Hepatocyte (in vitro differentiated cells): ENCODE data around the gene TMPRSS12. TPM values are rescaled to one million over a fixed set of nuclear protein-coding genes. Genes with fewer than 3 reads are reported as not detected.
"Not testable (repeated sequence)": the region's sequence is repeated elsewhere in the genome, so short reads cannot be mapped to it uniquely, and the experiment has no call there.

ENCODE experiments used
- DNase-seq: peaks from one replicate; pipeline ENCODE4 v3.0.0-alpha.2; 2016; ENCODE audit warnings: low spot score
- H2AFZ ChIP-seq: fragments of 200-600 bp; sonication (generic); 2 replicates; pipeline ENCODE4 v1.6.0; 2016; ENCODE audit warnings: antibody characterized with exemption, mild to moderate bottlenecking
- H3K27ac ChIP-seq: fragments of 200-600 bp; sonication (generic); 2 replicates; pipeline ENCODE4 v1.5.1; 2016; ENCODE audit warnings: mild to moderate bottlenecking
- H3K27me3 ChIP-seq: fragments of 200-600 bp; sonication (generic); 2 replicates; pipeline ENCODE4 v1.6.1; 2016
- H3K36me3 ChIP-seq: fragments of 200-600 bp; sonication (generic); replicated peaks from 2 replicates; pipeline ENCODE4 v1.5.1; 2016; ENCODE audit warnings: low read depth; ENCODE audit not compliant: insufficient read depth
- H3K4me1 ChIP-seq: fragments of 200-600 bp; sonication (generic); 2 replicates; pipeline ENCODE4 v1.5.1; 2016; ENCODE audit warnings: mild to moderate bottlenecking, moderate library complexity; ENCODE audit not compliant: insufficient read depth
- H3K4me2 ChIP-seq: fragments of 200-600 bp; sonication (generic); 2 replicates; pipeline ENCODE4 v1.6.0; 2016
- H3K4me3 ChIP-seq: fragments of 200-600 bp; sonication (generic); 2 replicates; pipeline ENCODE4 v1.5.1; 2016; ENCODE audit warnings: mild to moderate bottlenecking
- H3K79me2 ChIP-seq: fragments of 200-600 bp; sonication (generic); 2 replicates; pipeline ENCODE4 v1.6.0; 2017; ENCODE audit warnings: mild to moderate bottlenecking
- H3K9me2 ChIP-seq: fragments of 200-600 bp; sonication (generic); replicated peaks from 2 replicates; pipeline ENCODE4 v1.6.0; 2017; ENCODE audit warnings: mild to moderate bottlenecking; ENCODE audit not compliant: insufficient read depth
- H3K9me3 ChIP-seq: fragments of 200-600 bp; sonication (generic); 2 replicates; pipeline ENCODE4 v1.5.1; 2016; ENCODE audit warnings: low read depth, mild to moderate bottlenecking
- H4K20me1 ChIP-seq: fragments of 200-600 bp; sonication (generic); 2 replicates; pipeline ENCODE4 v1.6.0; 2016; ENCODE audit warnings: mild to moderate bottlenecking; ENCODE audit not compliant: insufficient read depth, poor library complexity, severe bottlenecking
- EZH2 ChIP-seq: fragments of 200-600 bp; sonication (generic); IDR thresholded peaks from 2 replicates; pipeline ENCODE4 v1.6.1; 2016; ENCODE audit warnings: antibody characterized with exemption, mild to moderate bottlenecking, borderline replicate concordance
- EZH2phosphoT487 ChIP-seq: fragments of 200-600 bp; sonication (generic); IDR thresholded peaks from one replicate; pipeline ENCODE4 v1.6.1; 2018; ENCODE audit warnings: antibody characterized with exemption, mild to moderate bottlenecking, low read depth, moderate library complexity; ENCODE audit not compliant: unreplicated experiment, severe bottlenecking
- WGBS: methylation state at CpG from one replicate; pipeline ENCODE4 v1.1.6; 2016; ENCODE audit warnings: low lambda C conversion rate; ENCODE audit errors: missing lambda C conversion rate; 5-methylcytosine and 5-hydroxymethylcytosine counted together
- polyA plus RNA-seq: library from polyadenylated mRNA; unstranded; fragments of >200 nt; fragmentation: Nextera tagmentation; extraction: Ambion mirVana; gene quantifications from 2 replicates; pipeline ENCODE4 v1.2.1, GENCODE V29; 2016
- total RNA-seq: library from RNA; depleted of rRNA; stranded (reverse); fragments of >200 nt; gene quantifications from 2 replicates; pipeline ENCODE4 v1.2.3, GENCODE V29; 2014
- TF ChIP-seq, protein P1 (sequence below): fragments of 200-600 bp; sonication (generic); IDR thresholded peaks from 2 replicates; pipeline ENCODE4 v1.5.1; 2016; ENCODE audit warnings: antibody characterized with exemption, mild to moderate bottlenecking; ENCODE audit not compliant: poor library complexity

Gene TMPRSS12
- total and polyA plus RNA-seq, 2 experiments from 2014 or later, result not detected

DNA sequence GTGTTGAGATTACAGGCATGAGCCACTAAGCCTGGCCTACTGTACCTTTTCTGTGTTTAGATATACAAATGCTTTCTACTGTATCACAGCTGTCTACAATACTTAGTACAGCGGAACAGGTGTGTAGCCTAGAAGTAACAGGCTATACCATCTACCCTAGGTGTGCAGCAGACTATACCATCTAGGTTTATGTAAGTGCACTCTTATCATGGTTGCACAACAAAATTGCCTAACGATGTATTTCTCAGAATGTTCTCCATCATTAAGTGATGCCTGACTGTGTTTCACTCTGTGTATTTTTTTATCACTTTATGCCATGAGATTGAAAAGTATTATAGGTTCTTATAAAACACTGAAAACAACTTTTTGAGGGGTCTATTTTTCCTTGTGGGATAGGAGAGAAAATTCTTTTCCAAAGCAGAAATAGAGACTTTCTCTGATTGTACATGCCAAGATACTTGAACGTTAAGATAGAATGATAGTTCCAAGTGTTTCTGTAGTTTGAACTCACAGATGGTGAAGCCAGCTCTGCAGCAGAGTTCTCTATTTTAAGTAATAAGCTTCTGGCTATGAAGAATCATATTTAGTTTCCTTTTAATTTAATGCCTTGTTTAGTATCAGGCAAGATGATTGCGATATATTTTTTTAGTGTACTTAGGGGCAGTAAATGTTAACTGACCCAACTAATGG, 17.0 kb downstream of the TMPRSS12 start:
- H4K20me1 ChIP-seq, result no peaks in the 10 kb centered on the region
- no peak overlapping the region for H3K4me2 ChIP-seq
- TF ChIP-seq, protein P1, sequence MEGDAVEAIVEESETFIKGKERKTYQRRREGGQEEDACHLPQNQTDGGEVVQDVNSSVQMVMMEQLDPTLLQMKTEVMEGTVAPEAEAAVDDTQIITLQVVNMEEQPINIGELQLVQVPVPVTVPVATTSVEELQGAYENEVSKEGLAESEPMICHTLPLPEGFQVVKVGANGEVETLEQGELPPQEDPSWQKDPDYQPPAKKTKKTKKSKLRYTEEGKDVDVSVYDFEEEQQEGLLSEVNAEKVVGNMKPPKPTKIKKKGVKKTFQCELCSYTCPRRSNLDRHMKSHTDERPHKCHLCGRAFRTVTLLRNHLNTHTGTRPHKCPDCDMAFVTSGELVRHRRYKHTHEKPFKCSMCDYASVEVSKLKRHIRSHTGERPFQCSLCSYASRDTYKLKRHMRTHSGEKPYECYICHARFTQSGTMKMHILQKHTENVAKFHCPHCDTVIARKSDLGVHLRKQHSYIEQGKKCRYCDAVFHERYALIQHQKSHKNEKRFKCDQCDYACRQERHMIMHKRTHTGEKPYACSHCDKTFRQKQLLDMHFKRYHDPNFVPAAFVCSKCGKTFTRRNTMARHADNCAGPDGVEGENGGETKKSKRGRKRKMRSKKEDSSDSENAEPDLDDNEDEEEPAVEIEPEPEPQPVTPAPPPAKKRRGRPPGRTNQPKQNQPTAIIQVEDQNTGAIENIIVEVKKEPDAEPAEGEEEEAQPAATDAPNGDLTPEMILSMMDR, result no peak
- TF ChIP-seq EZH2 (no peak), EZH2phosphoT487 (no peak)
- H2AFZ ChIP-seq, result no peak overlapping the region
- H3K4me1 ChIP-seq, result no peaks in the 10 kb centered on the region
- DNase-seq, result no peak
- H3K36me3 ChIP-seq, result no peaks in the 10 kb centered on the region
- H3K9me3 ChIP-seq, result no peaks in the 10 kb centered on the region
- no peaks in the 10 kb centered on the region for H3K9me2 ChIP-seq
- H3K79me2 ChIP-seq, result no peaks in the 10 kb centered on the region
- no peaks in the 10 kb centered on the region for H3K27me3 ChIP-seq
- H3K4me3 ChIP-seq, result no peak overlapping the region
- 87% methylated on average over 4 of the region's 4 CpGs for WGBS
- no peak overlapping the region for H3K27ac ChIP-seq

DNA sequence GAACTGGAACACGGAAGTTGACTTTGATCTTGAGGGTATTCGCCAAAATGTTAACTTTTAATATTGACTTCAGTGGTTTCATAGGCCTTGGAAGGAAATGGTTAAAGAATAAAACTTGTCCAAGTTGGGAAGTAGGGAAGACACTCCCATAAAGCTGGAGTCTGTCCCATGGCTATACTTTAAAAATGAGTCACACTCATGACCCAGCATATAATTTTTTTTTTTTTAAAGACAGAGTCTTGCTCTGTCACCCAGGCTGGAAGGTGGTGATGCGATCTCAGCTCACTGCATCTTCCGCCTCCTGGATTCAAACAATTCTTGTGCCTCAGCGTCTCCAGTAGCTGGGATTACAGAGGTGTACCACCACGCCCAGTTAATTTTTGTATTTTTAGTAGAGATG, 19.6 kb downstream of the TMPRSS12 start:
- H3K9me3 ChIP-seq, result no peaks in the 10 kb centered on the region
- TF ChIP-seq EZH2 (no peak), EZH2phosphoT487 (no peak)
- TF ChIP-seq, protein P1, result no peak
- H4K20me1 ChIP-seq, result no peaks in the 10 kb centered on the region
- no peak overlapping the region for H3K27ac ChIP-seq
- no peaks in the 10 kb centered on the region for H3K79me2 ChIP-seq
- H3K9me2 ChIP-seq, result no peaks in the 10 kb centered on the region
- WGBS, result 98% methylated on average over 6 of the region's 6 CpGs
- no peaks in the 10 kb centered on the region for H3K27me3 ChIP-seq
- DNase-seq, result no peak
- H3K36me3 ChIP-seq, result no peaks in the 10 kb centered on the region
- no peaks in the 10 kb centered on the region for H3K4me1 ChIP-seq
- no peak overlapping the region for H3K4me3 ChIP-seq
- no peak overlapping the region for H3K4me2 ChIP-seq
- no peak overlapping the region for H2AFZ ChIP-seq

DNA sequence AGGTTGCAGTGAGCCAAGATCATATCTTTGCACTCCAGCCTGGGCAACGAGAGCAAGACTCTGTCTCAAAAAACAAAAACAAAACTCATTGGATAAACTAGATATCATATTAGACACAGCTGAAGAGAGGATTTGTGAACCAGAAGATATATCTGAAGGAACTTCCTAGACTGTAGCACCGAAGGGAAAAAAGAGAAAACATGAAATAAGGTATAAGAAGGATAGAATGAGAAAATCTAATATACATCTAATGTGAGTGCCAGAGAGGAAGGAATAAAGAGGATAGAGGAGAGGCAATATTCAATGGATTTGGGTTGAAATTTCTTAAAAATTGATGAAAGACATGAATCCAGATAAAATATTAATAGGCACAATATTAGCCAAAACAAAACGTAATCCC, 22.5 kb downstream of the TMPRSS12 start:
- 86% methylated on average over 3 of the region's 3 CpGs for WGBS
- DNase-seq, result no peak
- no peak overlapping the region for H3K4me2 ChIP-seq

DNA sequence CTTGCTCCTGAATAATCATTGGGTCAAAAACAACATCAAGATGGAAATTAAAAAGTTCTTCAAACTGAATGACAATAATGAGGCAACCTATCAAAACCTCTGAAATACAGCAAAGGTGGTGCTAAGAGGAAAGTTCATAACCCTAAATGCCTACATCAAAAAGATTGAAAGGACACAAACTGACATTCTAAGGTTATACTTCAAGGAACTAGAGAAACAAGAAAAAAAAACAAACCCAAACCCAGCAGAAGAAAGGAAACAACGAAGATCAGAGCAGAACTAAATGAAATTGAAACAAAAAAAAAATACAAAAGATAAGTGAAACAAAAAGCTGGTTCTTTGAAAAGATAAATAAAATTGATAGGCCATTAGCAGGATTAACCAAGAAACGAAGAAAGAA, 26.2 kb downstream of the TMPRSS12 start:
- 46% methylated on average over 2 of the region's 2 CpGs for WGBS
- not testable (repeated sequence) for DNase-seq, H3K4me3 ChIP-seq

More for the DNA sequence above, 22.5 kb downstream of the TMPRSS12 start:
- Histone ChIP-seq H3K27me3 (no peaks in the 10 kb centered on the region), H3K4me1 (no peaks in the 10 kb centered on the region), H3K79me2 (no peaks in the 10 kb centered on the region), H3K9me3 (no peaks in the 10 kb centered on the region), H3K4me3 (no peak overlapping the region), H3K36me3 (no peaks in the 10 kb centered on the region), H2AFZ (no peak overlapping the region), H4K20me1 (no peaks in the 10 kb centered on the region), H3K27ac (no peak overlapping the region), H3K9me2 (no peaks in the 10 kb centered on the region)
- TF ChIP-seq EZH2, result no peak
- TF ChIP-seq, protein P1, result no peak
- TF ChIP-seq EZH2phosphoT487, result no peak

More for the DNA sequence above, 26.2 kb downstream of the TMPRSS12 start:
- H3K27me3 ChIP-seq, H3K27ac ChIP-seq, H3K9me2 ChIP-seq, H3K9me3 ChIP-seq, H4K20me1 ChIP-seq, H3K79me2 ChIP-seq, H3K36me3 ChIP-seq, H3K4me1 ChIP-seq, H3K4me2 ChIP-seq, H2AFZ ChIP-seq: not testable (repeated sequence)
